Smooth muscle cell of the brain vasculature (primary cell): Measurements from ENCODE around the gene NECTIN4.
"Not testable (repeated sequence)": the region's sequence is repeated elsewhere in the genome, so short reads cannot be mapped to it uniquely, and the experiment has no call there.

ENCODE experiments used
- DNase-seq: peaks from one replicate; pipeline ENCODE4 v3.0.0-alpha.2; 2012; ENCODE audit warnings: low read depth, low spot score

NECTIN4 gene

DNA sequence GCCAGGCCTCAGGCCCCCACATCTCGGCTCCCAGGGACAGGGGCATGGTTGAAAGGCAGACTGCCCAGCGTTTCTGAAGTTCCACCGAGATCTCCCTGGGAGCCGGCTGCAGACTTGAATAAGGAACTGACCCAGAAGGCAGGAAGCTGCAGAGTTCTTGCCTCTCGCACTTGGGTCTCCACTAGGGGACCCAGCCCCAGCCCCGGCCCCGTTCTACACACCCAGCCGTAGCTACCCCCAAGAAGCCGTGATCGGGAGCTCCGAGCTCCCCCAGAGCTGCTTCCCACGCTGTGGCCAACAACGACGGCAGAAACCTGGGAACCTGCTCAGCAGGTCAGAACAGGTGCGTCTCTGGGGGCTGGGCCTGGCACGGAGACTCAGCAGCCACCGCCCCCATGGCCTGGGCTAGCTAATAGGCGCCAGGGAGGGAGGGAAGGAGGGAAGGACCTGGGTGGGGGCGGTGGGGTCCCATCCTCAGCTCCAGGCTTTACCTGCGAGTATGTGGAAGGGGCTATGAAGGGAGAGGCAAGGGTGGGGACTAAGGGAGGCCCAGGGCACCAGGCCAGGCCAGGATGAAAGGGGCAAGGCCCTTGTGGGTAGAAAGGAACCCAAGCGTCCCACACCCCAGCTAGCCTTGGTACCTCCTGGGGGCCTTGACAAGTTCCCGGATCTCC lies at the start of gene NECTIN4:
Gene NECTIN4, minus strand, starts transcription at position 308 of the 674 bp plus-strand sequence. Its CDS starts 262 bp downstream, at position 46.
- no peak for DNase-seq

- DNase-seq = no peak
Observed at GRCh38 chr1:161138431-161138830, 49.1 kb upstream of the NECTIN4 start.

DNA sequence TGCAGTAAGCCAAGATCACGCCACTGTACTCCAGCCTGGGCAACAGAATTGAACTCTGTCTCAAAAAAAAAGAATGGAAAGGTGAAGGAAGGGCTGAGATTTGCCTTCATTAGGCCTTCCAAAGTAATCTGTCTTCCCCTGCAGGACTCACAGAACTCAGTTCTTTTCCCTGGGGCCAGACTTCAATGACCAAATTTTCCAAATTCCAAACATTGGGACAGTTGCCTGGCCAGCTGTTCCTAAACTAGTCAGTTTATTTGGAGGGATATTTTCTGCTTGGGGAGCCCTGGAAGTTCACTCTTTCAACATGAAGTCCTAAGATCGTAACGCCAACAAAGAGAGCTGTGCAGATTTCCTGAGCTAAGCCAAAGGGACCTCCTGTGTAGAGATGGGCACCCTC lies 48.5 kb upstream of the NECTIN4 start:
- DNase-seq = no peak

DNA sequence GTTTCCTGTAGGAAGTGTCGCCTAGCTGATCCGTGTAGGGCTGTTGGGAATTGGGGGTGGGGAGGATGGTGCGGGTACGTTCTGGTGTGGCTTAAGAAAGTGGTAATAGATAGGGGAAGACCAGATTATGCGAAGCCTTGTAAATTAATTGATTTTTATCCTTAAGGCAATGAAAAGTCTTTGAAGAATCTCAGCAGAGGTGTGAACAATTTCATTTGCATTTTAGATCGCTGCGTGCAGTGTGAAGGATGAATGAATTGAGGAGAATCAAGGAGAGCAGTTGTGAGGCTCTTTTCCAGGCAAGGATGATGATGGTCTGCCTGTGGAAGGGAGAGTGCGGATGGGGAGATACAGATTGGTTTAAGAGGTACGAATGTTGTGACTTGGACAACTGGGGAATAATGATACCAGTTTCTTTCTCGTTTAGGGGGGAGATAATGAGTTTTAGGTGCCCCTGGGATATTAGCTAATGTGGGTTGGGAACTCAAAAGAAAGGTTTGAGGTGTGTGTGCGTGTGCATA lies 43.9 kb upstream of the NECTIN4 start:
- no peak for DNase-seq

DNA sequence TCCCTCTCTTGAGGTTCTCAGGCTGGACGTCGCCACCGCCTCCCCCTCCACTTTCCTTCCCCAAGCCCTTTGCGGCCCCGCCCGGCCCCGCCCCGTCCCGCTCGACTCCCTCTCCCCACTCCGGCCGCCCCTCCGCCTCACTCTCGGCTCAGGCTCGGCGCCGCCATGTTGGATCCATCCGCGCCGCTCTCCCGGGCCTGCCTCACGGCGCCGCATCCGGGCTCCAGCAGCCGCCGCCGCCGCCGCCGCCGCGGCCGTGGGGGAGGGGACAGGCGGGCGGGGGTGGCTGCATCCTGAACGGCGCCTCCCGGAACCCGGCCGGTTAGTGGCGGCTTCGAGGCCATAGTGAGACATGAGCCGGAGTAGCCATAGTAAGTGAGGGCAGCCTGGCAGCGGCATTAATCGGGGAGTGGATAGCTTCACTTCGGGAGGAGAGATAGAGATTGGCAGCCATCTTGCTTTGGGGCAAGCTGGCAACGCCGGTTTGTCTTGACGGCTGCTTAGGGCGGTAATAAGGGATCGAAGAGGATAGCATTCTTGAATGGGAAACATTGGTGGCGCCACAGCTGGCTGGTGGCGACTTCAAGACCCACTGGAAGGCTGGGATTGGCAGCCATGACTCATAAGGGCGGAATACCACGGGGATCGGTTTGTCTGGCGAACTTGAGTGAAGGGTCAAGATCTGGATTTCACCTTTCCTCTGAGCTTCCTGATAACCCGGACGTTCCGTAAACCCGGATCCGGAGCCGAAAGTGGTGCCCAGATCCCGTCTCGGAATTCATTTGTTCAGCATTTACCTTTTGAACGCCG lies 43.3 kb upstream of the NECTIN4 start, which contains the start of gene DEDD:
Gene DEDD, minus strand, starts transcription at position 258 of the 810 bp plus-strand sequence. CDS start 8,205 bp downstream, outside the sequence.
- DNase-seq = peak; percentile 90

GRCh38 chr1:161131523-161132409 lies 42.4 kb upstream of the NECTIN4 start:
- DNase-seq = no peak

- no peak for DNase-seq
Observed at GRCh38 chr1:161130266-161130665, 40.9 kb upstream of the NECTIN4 start.

DNA sequence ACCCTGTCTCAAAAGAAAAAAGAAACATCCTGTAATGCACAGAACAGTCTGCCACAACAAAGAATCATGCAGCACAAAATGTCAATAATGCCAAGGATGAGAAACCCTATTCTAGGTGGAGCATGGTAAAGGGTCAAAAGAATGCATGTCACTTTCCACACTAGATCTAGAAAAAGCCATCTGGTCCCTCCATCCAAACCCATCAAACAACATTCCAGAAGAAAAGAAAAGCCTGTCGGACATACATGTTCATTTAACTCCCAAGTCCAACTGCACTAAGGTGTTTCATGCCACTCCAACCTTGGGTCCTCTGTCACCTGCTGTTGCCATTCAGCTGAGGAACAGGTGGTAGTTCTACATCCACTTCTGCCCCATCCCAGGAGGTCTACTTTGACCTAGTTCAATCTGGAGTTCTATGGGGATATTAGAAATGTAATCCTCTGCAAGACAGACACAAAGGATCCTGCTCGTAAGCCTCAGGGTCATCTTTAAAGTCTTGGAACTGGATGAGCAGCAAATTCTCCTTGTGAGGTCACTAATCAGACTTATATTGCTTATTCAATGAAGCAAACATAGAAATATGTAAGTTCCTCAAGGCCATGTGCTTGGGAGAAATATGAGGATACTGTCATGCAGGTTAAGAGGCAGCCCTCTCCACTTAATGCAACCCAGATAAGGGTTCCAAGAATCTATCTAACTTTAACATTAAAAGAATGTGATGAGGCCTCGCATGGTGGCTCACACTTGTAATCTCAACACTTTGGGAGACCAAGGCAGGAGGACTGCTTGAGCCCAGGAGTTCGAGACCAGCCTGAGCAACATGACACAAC lies 39.4 kb upstream of the NECTIN4 start:
- no peak for DNase-seq

DNA sequence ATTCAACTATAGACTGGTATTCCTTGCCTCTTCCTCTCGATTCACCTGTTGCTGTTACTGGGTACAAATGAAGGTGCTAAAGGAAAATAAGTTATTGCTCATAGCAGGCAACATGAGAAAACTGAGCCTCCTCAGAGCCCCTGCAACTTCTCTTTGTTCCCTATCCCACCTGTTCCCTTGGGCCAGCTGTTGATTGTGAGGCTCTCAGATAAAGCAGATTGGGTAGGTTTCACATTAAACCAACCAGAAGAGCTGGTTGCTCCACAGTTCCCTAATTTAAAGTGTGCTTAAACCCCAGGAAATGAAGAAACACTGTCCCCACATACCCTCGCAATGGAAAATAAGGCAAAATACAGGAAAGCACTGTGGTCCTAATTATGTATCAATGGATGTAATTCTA lies 38.3 kb upstream of the NECTIN4 start:
- no peak for DNase-seq

GRCh38 chr1:161122967-161123366 lies 33.6 kb upstream of the NECTIN4 start:
- no peak for DNase-seq

GRCh38 chr1:161121834-161122233 lies 32.5 kb upstream of the NECTIN4 start:
- no peak for DNase-seq

DNA sequence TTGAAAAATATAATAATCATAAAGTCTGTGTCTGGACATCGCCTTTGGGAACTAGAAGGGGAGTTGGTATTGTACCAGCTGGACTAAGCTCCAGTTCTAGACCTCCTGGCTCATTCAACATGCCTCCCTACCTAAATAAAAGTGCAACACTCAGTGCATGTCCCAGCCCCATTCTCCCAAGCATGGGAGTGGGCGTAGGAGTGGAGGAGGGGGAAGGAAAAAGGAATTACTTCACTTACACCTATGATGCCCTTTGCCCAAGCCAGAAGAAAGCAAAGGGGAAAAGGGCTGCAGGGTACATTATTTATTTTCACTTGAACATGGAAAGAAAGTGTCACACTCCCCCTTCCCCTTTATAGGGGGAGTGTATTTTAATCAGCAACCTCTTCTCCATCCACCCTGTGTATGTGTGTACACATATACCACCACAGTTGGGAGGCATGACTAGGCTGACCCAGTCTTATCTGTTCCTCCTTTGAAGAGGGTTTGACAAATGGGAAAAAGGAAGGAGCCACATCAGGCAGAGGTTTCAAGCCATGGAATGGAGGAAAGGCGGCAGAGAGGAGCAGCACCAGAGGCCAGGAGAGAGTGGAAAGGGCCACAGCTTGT lies 31.8 kb upstream of the NECTIN4 start:
- no peak for DNase-seq

- no peak for DNase-seq
Observed at GRCh38 chr1:161119092-161119903, 29.9 kb upstream of the NECTIN4 start.

GRCh38 chr1:161117759-161118581 lies 28.6 kb upstream of the NECTIN4 start, which contains the start of the genes NIT1 and PFDN2:
Gene NIT1 (plus strand): TSS chr1:161118105. CDS start chr1:161118177, 72 bp downstream.
Gene PFDN2 (minus strand): TSS chr1:161118037. CDS start chr1:161118026, 11 bp downstream.
- DNase-seq = peak; percentile 61

- DNase-seq = not testable (repeated sequence)
Observed at GRCh38 chr1:161115961-161116360, 26.6 kb upstream of the NECTIN4 start.

GRCh38 chr1:161115132-161115711 lies 25.9 kb upstream of the NECTIN4 start:
- DNase-seq = no peak

DNA sequence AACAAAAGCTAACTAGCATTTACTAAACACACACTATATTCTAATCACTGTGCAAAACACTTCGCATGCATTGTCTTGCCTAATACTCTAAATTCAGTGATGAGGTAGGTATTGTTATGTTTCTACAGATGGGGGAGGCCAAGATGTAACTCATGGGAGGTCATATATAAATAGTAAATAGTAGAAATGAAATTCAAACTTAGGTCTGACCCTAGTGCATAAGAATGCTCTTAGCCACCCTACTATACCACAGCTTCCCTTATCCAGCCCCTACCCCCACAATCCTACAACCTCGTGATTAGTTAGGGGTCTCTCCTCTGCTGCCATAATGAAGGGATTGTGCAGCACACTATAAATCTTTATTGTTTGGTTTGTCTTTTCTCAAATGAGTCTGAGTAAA lies 25.2 kb upstream of the NECTIN4 start:
- DNase-seq = no peak

DNA sequence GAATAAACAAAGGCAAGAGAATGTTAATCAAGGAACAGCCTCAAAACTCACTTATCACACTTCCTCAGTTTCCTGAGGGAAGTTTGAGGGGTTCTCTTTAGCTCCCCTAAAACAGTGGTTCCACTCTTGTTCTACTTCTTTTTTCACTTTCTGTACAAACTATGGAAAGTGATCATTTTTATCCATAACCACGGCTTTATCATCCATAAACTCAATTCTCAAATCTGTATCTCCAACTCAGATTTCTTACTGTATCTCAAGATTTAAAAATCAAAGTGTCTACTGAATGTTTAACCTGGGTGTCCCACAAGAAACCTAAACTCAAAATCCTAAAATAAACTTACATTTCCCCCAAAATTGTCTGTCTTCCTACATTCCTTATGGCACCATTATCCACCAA lies 24.6 kb upstream of the NECTIN4 start:
- no peak for DNase-seq
